IMR-90 (cell line): ENCODE results near the gene KRT32. TPM values are rescaled to one million over a fixed set of nuclear protein-coding genes. Genes with fewer than 3 reads are reported as not detected.
A peak's percentile ranks its signal among the peaks of the same experiment; 100 is the strongest.

Experiments used
- ATAC-seq: fragments of 200-7000 bp; cut with Tn5 transposase; 2 replicates; pipeline ENCODE4 v1.9.1; 2020; ENCODE audit warnings: low read depth, mild to moderate bottlenecking, moderate library complexity
- BruUV-seq: library from RNA; stranded (reverse); fragments of 400-500 nt; replicated peaks from 2 replicates; lab custom pipeline; 2021; lab: Mats Ljungman, UMichigan
- CTCF ChIA-PET: fragments of 300-600 bp; formaldehyde crosslinking; extraction: SDS; loops from one replicate; lab custom pipeline; 2021; ENCODE audit warnings: antibody characterized with exemption; lab: Yijun Ruan, JAX
- POLR2A ChIA-PET: fragments of 300-600 bp; sonication (Branson Sonifier 250); formaldehyde crosslinking; loops from one replicate; lab custom pipeline; 2022; ENCODE audit warnings: antibody characterized with exemption; ENCODE audit not compliant: unreplicated experiment; lab: Charles Lee
- DNase-seq: peaks from one replicate; pipeline ENCODE4 v3.0.0; 2013
- H2AFZ ChIP-seq: replicated peaks from 2 replicates; pipeline ENCODE3; 2013; ENCODE audit warnings: low read length, mild to moderate bottlenecking; ENCODE audit not compliant: poor library complexity
- H2AK5ac ChIP-seq: 2 replicates; pipeline ENCODE4 v1.6.1; 2013; ENCODE audit warnings: low read depth, low read length, inconsistent platforms
- H2AK9ac ChIP-seq: replicated peaks from 2 replicates; pipeline ENCODE3; 2013; ENCODE audit warnings: mild to moderate bottlenecking, low read depth, low read length, moderate library complexity; ENCODE audit not compliant: poor library complexity
- H2BK120ac ChIP-seq: 2 replicates; pipeline ENCODE4 v1.6.1; 2013; ENCODE audit warnings: low read depth, low read length, inconsistent platforms
- H2BK15ac ChIP-seq: 3 replicates; pipeline ENCODE4 v1.6.1; 2013; ENCODE audit warnings: low read depth, low read length, inconsistent platforms
- H2BK20ac ChIP-seq: 2 replicates; pipeline ENCODE4 v1.6.1; 2013; ENCODE audit warnings: low read depth, mild to moderate bottlenecking, inconsistent platforms, low read length, moderate library complexity
- H2BK5ac ChIP-seq: 2 replicates; pipeline ENCODE4 v1.6.1; 2013; ENCODE audit warnings: mild to moderate bottlenecking, low read depth, low read length, inconsistent platforms; ENCODE audit not compliant: poor library complexity, severe bottlenecking
- H3K14ac ChIP-seq: replicated peaks from 2 replicates; pipeline ENCODE4 v1.6.1; 2013; ENCODE audit warnings: low read depth, low read length, inconsistent platforms
- H3K18ac ChIP-seq: 2 replicates; pipeline ENCODE4 v1.6.1; 2013; ENCODE audit warnings: low read depth, low read length, control low read depth
- H3K23ac ChIP-seq: 2 replicates; pipeline ENCODE4 v1.6.1; 2013; ENCODE audit warnings: low read depth, low read length, inconsistent platforms
- H3K27ac ChIP-seq: 2 replicates; pipeline ENCODE4 v1.5.1; 2013; ENCODE audit warnings: mild to moderate bottlenecking, control low read depth, low read length; ENCODE audit not compliant: insufficient read depth
- H3K27me3 ChIP-seq: 2 replicates; pipeline ENCODE4 v1.6.1; 2013; ENCODE audit warnings: low read length; ENCODE audit not compliant: control insufficient read depth, insufficient read depth
- H3K36me3 ChIP-seq: 2 replicates; pipeline ENCODE4 v1.6.1; 2013; ENCODE audit warnings: low read length, mixed read lengths; ENCODE audit not compliant: control insufficient read depth, insufficient read depth
- H3K4ac ChIP-seq: 2 replicates; pipeline ENCODE4 v1.6.1; 2013; ENCODE audit warnings: low read depth, low read length, inconsistent platforms
- H3K4me1 ChIP-seq: 2 replicates; pipeline ENCODE4 v1.6.1; 2013; ENCODE audit warnings: low read length, mixed read lengths; ENCODE audit not compliant: control insufficient read depth, insufficient read depth
- H3K4me2 ChIP-seq: 2 replicates; pipeline ENCODE4 v1.6.1; 2013; ENCODE audit warnings: low read depth, mild to moderate bottlenecking, control low read depth, low read length, moderate library complexity
- H3K4me3 ChIP-seq: 2 replicates; pipeline ENCODE4 v1.5.1; 2013; ENCODE audit warnings: low read depth, mild to moderate bottlenecking, control low read depth, low read length, moderate library complexity; ENCODE audit not compliant: insufficient read depth
- H3K56ac ChIP-seq: 2 replicates; pipeline ENCODE4 v1.6.1; 2013; ENCODE audit warnings: low read length, inconsistent platforms; ENCODE audit not compliant: insufficient read depth; ENCODE audit errors: extremely low read depth
- H3K79me1 ChIP-seq, 2 experiments: 2 replicates each; pipeline ENCODE4 v1.6.1; 2013; ENCODE audit warnings: low read length in 2 of 2, inconsistent platforms in 1 of 2, low read depth in 1 of 2
- H3K9ac ChIP-seq: 2 replicates; pipeline ENCODE4 v1.6.1; 2013; ENCODE audit warnings: low read depth, low read length, control low read depth
- H3K9me1 ChIP-seq: 2 replicates; pipeline ENCODE4 v1.6.1; 2013; ENCODE audit warnings: low read length, inconsistent platforms; ENCODE audit not compliant: insufficient read depth
- H3K9me3 ChIP-seq: 2 replicates; pipeline ENCODE4 v1.6.1; 2013; ENCODE audit warnings: low read length; ENCODE audit not compliant: control insufficient read depth, insufficient read depth
- H4K20me1 ChIP-seq: 2 replicates; pipeline ENCODE4 v1.6.1; 2013; ENCODE audit warnings: low read length, inconsistent platforms; ENCODE audit not compliant: insufficient read depth
- H4K5ac ChIP-seq: 2 replicates; pipeline ENCODE4 v1.6.1; 2013; ENCODE audit warnings: mild to moderate bottlenecking, low read depth, low read length, control low read depth
- H4K8ac ChIP-seq, 2 experiments: 2 replicates each; pipeline ENCODE4 v1.6.1; 2013; ENCODE audit warnings: low read depth in 2 of 2, low read length in 2 of 2, control low read depth in 1 of 2, inconsistent platforms in 1 of 2
- H4K91ac ChIP-seq: 2 replicates; pipeline ENCODE4 v1.6.1; 2013; ENCODE audit warnings: low read depth, low read length, inconsistent platforms; ENCODE audit not compliant: insufficient read depth
- CHD1 ChIP-seq: IDR thresholded peaks from 2 replicates; pipeline ENCODE4 v1.6.1; 2012; ENCODE audit warnings: low read depth, low read length, improper control_type of control experiment
- CTCF ChIP-seq: conservative IDR thresholded peaks from 2 replicates; pipeline ENCODE4 v1.5.1; 2012; ENCODE audit warnings: mild to moderate bottlenecking, low read depth, low read length, improper control_type of control experiment
- ELK1 ChIP-seq: fragments of 150-350 bp; IDR thresholded peaks from 2 replicates; pipeline ENCODE4 v1.6.1; 2016; ENCODE audit warnings: low read depth, mild to moderate bottlenecking, low read length, moderate library complexity, borderline replicate concordance
- FOS ChIP-seq: fragments of 150-350 bp; IDR thresholded peaks from 2 replicates; pipeline ENCODE4 v1.6.1; 2016; ENCODE audit warnings: low read depth, low read length
- MAFK ChIP-seq: IDR thresholded peaks from 2 replicates; pipeline ENCODE4 v1.6.1; 2012; ENCODE audit warnings: low read depth, low read length, improper control_type of control experiment
- MXI1 ChIP-seq: IDR thresholded peaks from 2 replicates; pipeline ENCODE4 v1.6.1; 2012; ENCODE audit warnings: low read depth, mild to moderate bottlenecking, low read length, moderate library complexity, borderline replicate concordance
- RAD21 ChIP-seq: IDR thresholded peaks from 2 replicates; pipeline ENCODE4 v1.6.1; 2012; ENCODE audit warnings: low read length, improper control_type of control experiment
- RCOR1 ChIP-seq: IDR thresholded peaks from 2 replicates; pipeline ENCODE4 v1.6.1; 2012; ENCODE audit warnings: mild to moderate bottlenecking, low read length, improper control_type of control experiment; ENCODE audit not compliant: insufficient replicate concordance
- RFX5 ChIP-seq: IDR thresholded peaks from 2 replicates; pipeline ENCODE4 v1.8.0; 2012; ENCODE audit warnings: low read depth, mild to moderate bottlenecking, low read length, moderate library complexity
- SMC3 ChIP-seq: fragments of 150-350 bp; IDR thresholded peaks from 2 replicates; pipeline ENCODE4 v1.6.1; 2016; ENCODE audit warnings: low read depth, mild to moderate bottlenecking, antibody characterized with exemption, low read length, moderate library complexity
- USF2 ChIP-seq: fragments of 150-350 bp; IDR thresholded peaks from 2 replicates; pipeline ENCODE4 v1.6.1; 2017; ENCODE audit warnings: mild to moderate bottlenecking, antibody characterized with exemption, low read length, low read depth
- WGBS, 2 experiments: methylation state at CpG; one replicate each; pipeline versions ENCODE4 v1.1.5 to v1.1.7; 2013; ENCODE audit warnings: missing lambda C conversion rate in 2 of 2; ENCODE audit not compliant: insufficient read length in 1 of 2; ENCODE audit errors: extremely low coverage in 2 of 2; 5-methylcytosine and 5-hydroxymethylcytosine counted together
- dilution Hi-C: fragments of 300-500 bp; cut with HindIII; formaldehyde crosslinking; loops from one replicate; pipeline ENCODE4 v1.14.3; 2018; ENCODE audit warnings: low sequenced_read_pairs; ENCODE audit not compliant: unreplicated experiment
- in situ Hi-C: fragments of 300-500 bp; cut with MboI; formaldehyde crosslinking; loops from 3 replicates; pipeline ENCODE4 v1.14.3; 2019; ENCODE audit warnings: low sequenced_read_pairs, inconsistent platforms, mixed read lengths
- intact Hi-C: fragments of 100-400 bp; cut with micrococcal nuclease; formaldehyde crosslinking; loops from 2 replicates; pipeline ENCODE4 v1.10.0; 2022
- polyA plus RNA-seq, 3 experiments: library from polyadenylated mRNA; depleted of rRNA; stranded (reverse); fragments of >200 nt; gene quantifications; 2 replicates each; pipeline ENCODE4 v1.2.3, GENCODE V29; 2012; ENCODE audit warnings: low replicate concordance in 1 of 3
- total RNA-seq: library from RNA; depleted of rRNA; stranded (reverse); fragments of >200 nt; gene quantifications from 2 replicates; pipeline ENCODE4 v1.2.3, GENCODE V29; 2012

Gene KRT32
- total and polyA plus RNA-seq, 2 of the 4 experiments (the other 2 are of a cell fraction), result 0.09 TPM; not detected in 1

GRCh38 chr17:41476866-41477815 is 10.0 kb upstream of the KRT32 start (continued):
- no peak for TF ChIP-seq CTCF

- Histone ChIP-seq H3K4ac (no peak overlapping the region), H4K91ac (no peak overlapping the region), H3K27ac (no peak overlapping the region), H4K20me1 (no peaks in the 10 kb centered on the region), H2BK15ac (no peak overlapping the region), H3K27me3 (peaks cover 12% of the 10 kb centered on the region), H3K4me3 (no peak overlapping the region), H3K9me1 (peaks cover 3% of the 10 kb centered on the region; the same call in 1 of the 2 replicates), H4K5ac (no peak overlapping the region), H2AK5ac (no peak overlapping the region), H2AFZ (no peak overlapping the region), H2BK120ac (no peak overlapping the region), H3K9me3 (peaks cover 12% of the 10 kb centered on the region), H3K4me1 (no peaks in the 10 kb centered on the region), H3K9ac (no peak overlapping the region), H4K8ac (no peak overlapping the region), H3K18ac (no peak overlapping the region), H3K79me1 (no peaks in the 10 kb centered on the region), H3K4me2 (no peak overlapping the region), H2AK9ac (peak overlapping the region; percentile 50), H2BK20ac (no peak overlapping the region), H3K56ac (no peak overlapping the region), H3K14ac (no peak overlapping the region), H2BK5ac (no peak overlapping the region), H3K23ac (no peak overlapping the region), H3K36me3 (no peaks in the 10 kb centered on the region)
- DNase-seq (no peak), ATAC-seq (no peak)
- in situ Hi-C loops, result no loop called here
- BruUV-seq, result no TSS peak
- no CpG with 5 or more reads among the region's 4 CpGs for whole genome bisulfite sequencing, 2 experiments
- POLR2A ChIA-PET, result no interaction called here
- intact Hi-C loops, result no loop called here
- CTCF ChIA-PET, result no interaction called here
- dilution Hi-C loops, result no loop called here
- TF ChIP-seq MAFK, result no peak
- TF ChIP-seq CHD1, result no peak
- TF ChIP-seq SMC3, result no peak
- TF ChIP-seq RCOR1, result no peak
- no peak for TF ChIP-seq RFX5
- no peak for TF ChIP-seq USF2
- TF ChIP-seq ELK1, result no peak
- TF ChIP-seq RAD21, result no peak
- TF ChIP-seq FOS, result no peak
- no peak for TF ChIP-seq MXI1
Measured at GRCh38 chr17:41475421-41475820, 8.2 kb upstream of the KRT32 start.
